Measurements from ENCODE around the gene ILF3.
A peak's percentile ranks its signal among the peaks of the same experiment; 100 is the strongest.

ILF3 gene

GRCh38 chr19:10653732-10654609 is at the start of gene ILF3:
ILF3 (plus strand) TSS chr19:10654346; CDS start chr19:10670606, 16,260 bp downstream.
- peak within 1 kb of the TSS; percentile 99 for H3K4me3 ChIP-seq (ENCODE audit: low read depth, low read length)
- peak; percentile 100 for DNase-seq (ENCODE audit: low read depth)

- DNase-seq (ENCODE audit: low read depth), result no peak
Measured at GRCh38 chr19:10604460-10604980, 49.6 kb upstream of the ILF3 start.

GRCh38 chr19:10611907-10612306 is 42.2 kb upstream of the ILF3 start:
- no peak overlapping the region for H3K4me3 ChIP-seq (ENCODE audit: low read depth, low read length)
- no peak for DNase-seq (ENCODE audit: low read depth)

More at GRCh38 chr19:10604460-10604980, 49.6 kb upstream of the ILF3 start:
- H3K4me3 ChIP-seq (ENCODE audit: low read depth, low read length), result no peak overlapping the region

GRCh38 chr19:10612499-10613119 is 41.5 kb upstream of the ILF3 start:
- no peak for DNase-seq (ENCODE audit: low read depth)
- H3K4me3 ChIP-seq (ENCODE audit: low read depth, low read length), result no peak overlapping the region

GRCh38 chr19:10615429-10616023 is 38.6 kb upstream of the ILF3 start:
- DNase-seq (ENCODE audit: low read depth), result no peak
- H3K4me3 ChIP-seq (ENCODE audit: low read depth, low read length), result no peak overlapping the region

DNA sequence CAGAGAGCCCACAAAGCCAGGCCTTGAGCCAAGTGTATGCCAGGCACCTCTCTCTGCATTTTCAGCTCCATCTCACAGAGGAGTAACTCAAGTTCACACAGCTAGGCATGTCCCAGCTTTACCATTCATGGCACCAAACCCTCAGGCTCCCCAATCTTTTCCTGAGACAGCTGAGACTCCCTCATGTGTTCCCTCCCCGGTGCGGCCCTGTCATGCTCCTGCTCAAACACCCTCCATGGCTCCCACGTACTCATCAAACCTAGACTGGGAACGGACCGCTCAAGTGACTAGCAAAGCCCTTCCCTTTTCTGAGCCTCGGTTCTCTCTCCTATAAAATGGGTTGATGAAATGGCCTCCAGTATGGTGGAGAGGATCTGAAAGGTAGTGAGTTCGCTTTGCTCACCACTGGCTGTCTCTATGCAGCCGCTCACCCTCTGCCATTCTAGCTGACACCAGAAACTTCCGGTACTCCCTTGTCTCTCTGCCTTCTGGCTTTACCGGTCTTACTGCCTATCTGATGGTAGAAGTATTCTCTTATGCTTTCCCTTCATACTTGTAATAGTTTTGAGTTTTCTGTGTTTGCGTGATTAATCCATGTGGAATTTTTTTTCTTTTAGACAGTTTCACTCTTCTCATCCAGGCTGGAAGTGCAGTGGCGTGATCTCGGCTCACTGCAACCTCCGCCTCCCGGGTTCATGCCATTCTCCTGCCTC is 36.6 kb upstream of the ILF3 start:
- no peak for DNase-seq (ENCODE audit: low read depth)
- no peak overlapping the region for H3K4me3 ChIP-seq (ENCODE audit: low read depth, low read length)

DNA sequence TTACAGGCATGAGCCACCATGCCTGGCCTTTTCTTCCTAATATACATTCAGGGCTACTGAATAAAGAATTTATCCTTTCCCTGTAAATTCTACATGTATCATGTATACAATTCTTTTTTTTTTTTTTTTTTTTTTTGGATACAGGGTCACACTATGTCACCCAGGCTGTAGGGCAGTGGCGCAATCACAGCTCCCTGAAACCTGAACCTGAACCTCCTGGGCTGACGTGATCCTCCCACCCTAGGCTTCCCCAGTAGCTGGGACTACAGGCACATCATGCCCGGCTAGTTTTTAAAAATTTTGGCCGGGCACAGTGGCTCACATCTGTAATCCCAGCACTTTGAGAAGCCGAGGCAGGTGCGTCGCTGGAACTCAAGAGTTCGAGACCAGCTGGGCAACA is 35.3 kb upstream of the ILF3 start:
- DNase-seq (ENCODE audit: low read depth), result no peak
- no peak overlapping the region for H3K4me3 ChIP-seq (ENCODE audit: low read depth, low read length)

DNA sequence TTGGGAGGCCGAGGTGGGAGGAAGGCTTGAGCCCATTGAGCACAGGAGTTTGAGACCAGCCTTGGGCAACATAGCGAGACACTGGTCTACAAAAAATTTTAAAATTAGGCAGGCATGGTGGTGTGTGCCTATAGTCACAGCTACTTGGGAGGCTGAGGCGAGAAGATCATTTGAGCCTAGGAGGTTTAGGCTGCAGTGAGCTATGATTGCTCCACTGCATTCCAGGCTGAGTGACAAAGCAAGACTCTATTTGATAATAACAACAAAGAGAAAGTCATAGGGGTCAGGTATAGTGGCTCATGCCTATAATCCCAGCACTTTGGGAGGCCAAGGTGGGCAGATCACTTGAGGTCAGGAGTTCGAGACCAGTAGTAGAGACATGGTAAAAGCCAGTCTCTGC is 33.4 kb upstream of the ILF3 start:
- no peak overlapping the region for H3K4me3 ChIP-seq (ENCODE audit: low read depth, low read length)
- no peak for DNase-seq (ENCODE audit: low read depth)

DNA sequence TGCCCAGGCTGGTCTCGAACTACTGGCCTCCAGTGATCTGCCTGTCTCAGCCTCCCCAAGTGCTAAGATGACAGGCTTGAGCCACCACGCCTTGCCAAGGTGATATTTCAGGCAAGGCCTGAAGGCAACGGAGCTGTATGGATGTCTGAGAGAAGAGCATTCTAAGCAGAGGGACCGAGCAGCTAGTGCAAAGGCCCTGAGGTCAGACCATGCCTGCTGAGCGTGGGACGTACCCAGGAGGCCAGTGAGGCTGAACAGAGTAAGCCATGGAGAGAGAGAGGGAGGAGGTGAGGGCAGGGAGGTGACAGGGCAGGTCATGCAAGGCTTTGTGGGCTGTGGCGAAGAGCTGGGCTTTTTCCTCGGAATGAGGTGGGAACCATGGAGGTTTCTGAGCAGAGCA is 32.2 kb upstream of the ILF3 start:
- no peak overlapping the region for H3K4me3 ChIP-seq (ENCODE audit: low read depth, low read length)
- no peak for DNase-seq (ENCODE audit: low read depth)

DNA sequence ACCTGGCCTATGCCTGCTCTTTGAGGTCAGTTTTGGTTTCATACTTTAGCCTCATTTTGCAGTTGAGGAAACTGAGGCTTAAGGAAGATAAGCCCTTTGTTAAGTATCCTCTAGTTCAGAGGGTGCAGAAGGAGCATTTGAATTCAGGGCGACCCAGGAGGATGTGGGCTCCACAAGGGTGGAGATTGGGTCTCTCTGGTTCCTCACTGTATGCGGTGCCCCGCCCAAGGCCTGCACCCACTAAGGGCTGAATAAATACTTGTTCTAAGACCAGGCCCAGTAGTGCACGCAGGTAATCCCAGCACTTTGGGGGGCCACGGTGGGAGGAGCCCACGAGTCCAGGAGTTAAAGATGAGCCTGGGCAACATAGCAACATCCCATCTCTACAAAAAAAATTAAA is 29.6 kb upstream of the ILF3 start:
- DNase-seq (ENCODE audit: low read depth), result no peak
- H3K4me3 ChIP-seq (ENCODE audit: low read depth, low read length), result peak overlapping the region; percentile 69

DNA sequence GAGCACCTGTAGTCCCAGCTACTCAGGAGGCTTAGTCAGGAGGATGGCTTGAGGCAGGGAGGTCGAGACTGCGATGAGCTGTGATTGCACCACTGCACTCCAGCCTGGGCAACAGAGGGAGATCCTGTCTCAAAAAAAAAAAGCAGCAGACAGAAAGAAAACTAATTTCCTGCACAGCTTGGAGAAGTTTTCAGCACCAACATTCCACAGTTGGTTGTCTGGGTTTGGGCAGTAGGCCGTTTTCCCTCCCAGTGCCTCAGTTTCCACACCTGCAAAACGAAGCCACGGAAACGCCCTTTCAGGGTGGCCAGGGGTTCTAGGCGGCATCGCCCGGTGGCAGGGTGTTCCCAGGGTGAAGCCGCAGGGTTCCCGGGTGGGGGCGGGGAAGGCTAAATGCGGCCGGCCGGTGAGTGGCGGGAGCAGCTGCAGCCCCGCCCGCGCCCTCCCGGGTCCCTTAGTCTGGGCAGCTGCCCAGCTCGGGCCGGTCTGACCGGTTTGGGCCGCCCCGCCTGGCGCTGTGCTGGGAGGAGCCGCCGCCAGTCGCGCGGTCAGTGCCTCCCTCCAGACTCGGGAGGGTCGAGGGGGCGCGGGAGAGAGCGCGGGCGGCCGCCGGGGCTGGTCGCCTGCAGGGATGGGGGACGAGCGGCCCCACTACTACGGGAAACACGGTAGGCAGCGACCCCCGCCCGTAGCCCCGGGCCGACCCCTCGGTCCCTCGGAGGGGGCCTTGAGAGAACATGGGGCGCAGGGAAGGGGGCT is 29.0 kb upstream of the ILF3 start, which contains the start of gene SLC44A2:
TSS of gene SLC44A2 (plus strand) at position 551 of the 759 bp plus-strand sequence. CDS start at position 632, 81 bp downstream.
- peak within 1 kb of the TSS; percentile 69 for H3K4me3 ChIP-seq (ENCODE audit: low read depth, low read length)
- no peak for DNase-seq (ENCODE audit: low read depth)

DNA sequence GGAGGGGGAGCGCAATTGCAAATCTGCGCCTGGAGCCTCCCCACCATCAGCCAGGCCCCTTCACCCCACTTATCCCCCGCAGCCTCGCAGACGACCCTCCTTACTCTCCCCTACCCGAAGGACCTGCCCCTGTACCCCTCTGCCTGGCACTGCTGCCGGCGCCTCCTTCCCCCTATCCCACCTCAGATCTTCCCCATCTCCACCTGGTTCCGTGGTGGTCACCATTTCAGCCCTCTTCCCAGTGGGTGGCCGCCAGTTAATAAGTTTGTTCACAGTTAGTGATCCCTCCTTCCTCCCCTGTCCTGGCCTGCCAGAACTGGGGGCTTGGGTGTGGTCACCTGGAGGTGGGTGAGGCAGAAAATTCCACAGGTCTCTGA is 28.4 kb upstream of the ILF3 start:
- DNase-seq (ENCODE audit: low read depth), result no peak
- peak overlapping the region; percentile 69 for H3K4me3 ChIP-seq (ENCODE audit: low read depth, low read length)

DNA sequence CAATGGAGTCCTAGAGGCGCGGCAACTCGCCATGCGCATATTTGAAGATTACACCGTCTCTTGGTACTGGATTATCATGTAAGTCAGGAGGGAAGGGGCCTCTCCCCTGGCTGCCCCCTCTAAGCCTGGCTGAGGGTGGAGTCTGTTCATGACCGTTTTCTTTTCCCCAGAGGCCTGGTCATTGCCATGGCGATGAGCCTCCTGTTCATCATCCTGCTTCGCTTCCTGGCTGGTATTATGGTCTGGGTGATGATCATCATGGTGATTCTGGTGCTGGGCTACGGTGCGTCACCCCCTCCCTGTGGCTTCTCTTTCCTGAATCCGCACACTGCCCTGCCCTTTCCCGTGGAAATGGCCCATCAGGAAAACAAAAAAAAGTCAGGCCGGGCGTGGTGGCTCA is 22.3 kb upstream of the ILF3 start:
- H3K4me3 ChIP-seq (ENCODE audit: low read depth, low read length), result no peak overlapping the region
- no peak for DNase-seq (ENCODE audit: low read depth)

DNA sequence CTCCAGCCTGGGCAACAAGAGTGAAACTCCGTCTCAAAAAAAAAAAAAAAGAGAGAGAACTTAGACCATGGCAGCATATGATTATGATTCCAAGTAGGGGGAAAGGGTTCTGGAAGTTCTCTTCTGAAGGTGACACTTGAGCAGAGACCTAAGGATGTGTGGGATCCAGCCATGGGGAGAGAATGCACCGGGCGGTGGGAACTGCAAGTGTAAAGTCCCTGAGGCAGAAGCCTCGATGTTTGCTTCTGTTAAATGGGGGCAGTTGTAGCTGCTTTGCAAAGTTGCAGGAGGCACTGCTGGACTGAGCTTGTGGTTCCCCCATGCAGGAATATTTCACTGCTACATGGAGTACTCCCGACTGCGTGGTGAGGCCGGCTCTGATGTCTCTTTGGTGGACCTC is 19.7 kb upstream of the ILF3 start:
- no peak overlapping the region for H3K4me3 ChIP-seq (ENCODE audit: low read depth, low read length)
- no peak for DNase-seq (ENCODE audit: low read depth)

DNA sequence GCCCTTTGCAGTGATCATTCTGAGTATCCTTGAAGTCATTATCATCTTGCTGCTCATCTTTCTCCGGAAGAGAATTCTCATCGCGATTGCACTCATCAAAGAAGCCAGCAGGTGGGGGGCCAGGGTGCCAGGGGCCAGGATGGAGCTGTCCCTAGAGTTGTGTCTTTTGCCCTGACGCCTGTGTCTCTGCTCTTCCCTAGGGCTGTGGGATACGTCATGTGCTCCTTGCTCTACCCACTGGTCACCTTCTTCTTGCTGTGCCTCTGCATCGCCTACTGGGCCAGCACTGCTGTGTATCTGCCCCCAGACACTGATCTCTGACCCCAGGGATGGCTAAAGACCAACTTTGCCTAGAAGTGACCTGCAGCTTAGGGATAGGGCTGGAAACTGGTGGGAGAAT is 19.2 kb upstream of the ILF3 start:
- no peak for DNase-seq (ENCODE audit: low read depth)
- no peak overlapping the region for H3K4me3 ChIP-seq (ENCODE audit: low read depth, low read length)

- DNase-seq (ENCODE audit: low read depth), result no peak
- no peak overlapping the region for H3K4me3 ChIP-seq (ENCODE audit: low read depth, low read length)
Measured at GRCh38 chr19:10636304-10636972, 17.7 kb upstream of the ILF3 start.

DNA sequence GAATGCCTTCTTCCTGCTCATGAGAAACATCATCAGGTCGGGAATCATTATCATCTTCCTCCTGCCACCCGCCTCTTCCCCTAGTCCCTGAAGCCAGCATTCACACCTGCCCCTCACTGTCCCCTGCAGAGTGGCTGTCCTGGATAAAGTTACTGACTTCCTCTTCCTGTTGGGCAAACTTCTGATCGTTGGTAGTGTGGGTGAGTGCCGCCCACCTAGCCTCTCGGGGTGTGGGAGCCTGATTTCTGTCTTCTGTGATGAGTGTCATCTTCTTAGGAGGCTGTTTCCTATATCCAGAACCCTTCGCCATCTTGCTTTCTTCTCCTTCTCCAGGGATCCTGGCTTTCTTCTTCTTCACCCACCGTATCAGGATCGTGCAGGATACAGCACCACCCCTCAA is 16.3 kb upstream of the ILF3 start:
- DNase-seq (ENCODE audit: low read depth), result no peak
- H3K4me3 ChIP-seq (ENCODE audit: low read depth, low read length), result no peak overlapping the region

DNA sequence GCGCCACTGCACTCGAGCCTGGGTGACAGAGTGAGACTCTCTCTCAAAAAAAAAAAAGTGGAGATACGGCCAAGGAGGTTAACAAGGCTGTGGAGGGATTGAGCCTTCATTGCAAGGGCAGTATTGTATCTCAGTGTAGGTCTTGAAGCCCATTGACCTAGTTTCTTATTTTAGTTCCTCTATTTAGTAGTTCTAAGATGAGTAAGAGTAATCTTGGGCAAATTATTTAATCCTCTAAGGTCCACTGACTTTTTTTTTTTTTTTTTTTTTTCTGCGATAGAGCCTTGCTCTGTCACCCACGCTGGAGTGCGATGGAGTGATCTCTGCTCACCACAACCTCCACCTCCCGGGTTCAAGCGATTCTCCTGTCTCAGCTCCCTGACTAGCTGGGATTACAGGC is 14.3 kb upstream of the ILF3 start:
- H3K4me3 ChIP-seq (ENCODE audit: low read depth, low read length), result no peak overlapping the region
- DNase-seq (ENCODE audit: low read depth), result no peak

All from skeletal muscle cell (primary cell).